HEK293 (cell line): ENCODE measurements around the gene LTBP1.

Experiments used
- CTCF ChIA-PET: fragments of 350-600 bp; formaldehyde crosslinking; extraction: SDS; loops from one replicate; lab custom pipeline; 2021; ENCODE audit warnings: antibody characterized with exemption; lab: Yijun Ruan, JAX
- POLR2A ChIA-PET: fragments of 300-600 bp; formaldehyde crosslinking; extraction: SDS; loops from one replicate; lab custom pipeline; 2020; ENCODE audit warnings: antibody characterized with exemption, inconsistent platforms; lab: Yijun Ruan, JAX
- H3K27ac ChIP-seq: fragments of 200-500 bp; sonication (Bioruptor generic); 2 replicates; pipeline ENCODE4 v1.5.1; 2014; ENCODE audit warnings: low read depth, low read length, control low read depth, inconsistent platforms; ENCODE audit errors: extremely low read depth
- H3K36me3 ChIP-seq, 2 experiments: fragments of 200-500 bp in 1 of 2; sonication (Bioruptor generic) in 1 of 2; 1 replicate in 1 of 2; 2 replicates in 1 of 2; pipeline ENCODE4 v1.5.1; 2014 to 2017; ENCODE audit warnings: inconsistent platforms in 2 of 2, low read length in 2 of 2; ENCODE audit not compliant: control insufficient read depth in 2 of 2, insufficient read depth in 1 of 2
- H3K4me1 ChIP-seq: fragments of 200-500 bp; sonication (Bioruptor generic); 2 replicates; pipeline ENCODE4 v1.5.1; 2014; ENCODE audit warnings: mild to moderate bottlenecking, low read length, inconsistent platforms; ENCODE audit not compliant: control insufficient read depth, insufficient read depth
- H3K4me3 ChIP-seq: 2 replicates; pipeline ENCODE4 v1.5.1; 2011; ENCODE audit warnings: low read depth, mild to moderate bottlenecking, control low read depth, low read length, moderate library complexity
- H3K9me3 ChIP-seq: fragments of 200-500 bp; sonication (Bioruptor generic); 2 replicates; pipeline ENCODE4 v1.5.1; 2014; ENCODE audit warnings: low read depth, low read length, inconsistent platforms; ENCODE audit not compliant: control insufficient read depth, insufficient read depth
- CTCF ChIP-seq: fragments of 450-650 bp; formaldehyde crosslinking; IDR thresholded peaks from 2 replicates; pipeline ENCODE4 v1.5.1; 2016; ENCODE audit warnings: missing biosample characterization, missing genetic modification characterization
- ZBTB44 ChIP-seq: fragments of 450-650 bp; IDR thresholded peaks from 2 replicates; pipeline ENCODE4 v1.5.1; 2018; ENCODE audit warnings: missing biosample characterization, mild to moderate bottlenecking, missing genetic modification characterization
- ZNF211 ChIP-seq: fragments of 450-650 bp; formaldehyde crosslinking; IDR thresholded peaks from 2 replicates; pipeline ENCODE4 v1.5.1; 2016; ENCODE audit warnings: low read depth, missing biosample characterization, missing genetic modification characterization
- ZNF266 ChIP-seq: fragments of 450-650 bp; formaldehyde crosslinking; IDR thresholded peaks from 2 replicates; pipeline ENCODE4 v1.5.1; 2016; ENCODE audit warnings: missing biosample characterization, missing genetic modification characterization, low read depth
- ZNF529 ChIP-seq: fragments of 450-650 bp; formaldehyde crosslinking; IDR thresholded peaks from 2 replicates; pipeline ENCODE4 v1.5.1; 2017; ENCODE audit warnings: missing genetic modification characterization, missing biosample characterization; ENCODE audit not compliant: insufficient replicate concordance
- ZNF776 ChIP-seq: fragments of 450-650 bp; formaldehyde crosslinking; IDR thresholded peaks from 2 replicates; pipeline ENCODE4 v1.5.0; 2017; ENCODE audit warnings: missing biosample characterization, missing genetic modification characterization, borderline replicate concordance
- TF ChIP-seq, protein P1 (sequence below): fragments of 450-650 bp; formaldehyde crosslinking; IDR thresholded peaks from 2 replicates; pipeline ENCODE4 v1.5.1; 2016; ENCODE audit warnings: missing biosample characterization, missing genetic modification characterization
- TF ChIP-seq, protein P2 (sequence below): fragments of 450-650 bp; formaldehyde crosslinking; IDR thresholded peaks from 2 replicates; pipeline ENCODE4 v1.5.1; 2016; ENCODE audit warnings: missing biosample characterization, missing genetic modification characterization
- TF ChIP-seq, protein P3 (sequence below): fragments of 450-650 bp; formaldehyde crosslinking; IDR thresholded peaks from 2 replicates; pipeline ENCODE4 v1.5.1; 2016; ENCODE audit warnings: missing biosample characterization, missing genetic modification characterization
- TF ChIP-seq, protein P4 (sequence below): fragments of 450-650 bp; formaldehyde crosslinking; IDR thresholded peaks from 2 replicates; pipeline ENCODE4 v1.5.1; 2016; ENCODE audit warnings: missing biosample characterization, missing genetic modification characterization

LTBP1 gene

GRCh38 chr2:33121416-33121815 is 174.7 kb downstream of the LTBP1 start:
- ChIA-PET CTCF (interaction anchor here (0.6 to 1.2 kb wide), 2 partner anchors 10 to 31 kb away, joined by 4 read pairs; no protein-coding TSS in a partner anchor), POLR2A (no interaction called here)
- no peaks in the 10 kb centered on the region for H3K9me3 ChIP-seq

More at GRCh38 chr2:33121416-33121815, 174.7 kb downstream of the LTBP1 start:
- H3K4me3 ChIP-seq: no peak overlapping the region
- no peaks in the 10 kb centered on the region for H3K4me1 ChIP-seq
- TF ChIP-seq, protein P1, sequence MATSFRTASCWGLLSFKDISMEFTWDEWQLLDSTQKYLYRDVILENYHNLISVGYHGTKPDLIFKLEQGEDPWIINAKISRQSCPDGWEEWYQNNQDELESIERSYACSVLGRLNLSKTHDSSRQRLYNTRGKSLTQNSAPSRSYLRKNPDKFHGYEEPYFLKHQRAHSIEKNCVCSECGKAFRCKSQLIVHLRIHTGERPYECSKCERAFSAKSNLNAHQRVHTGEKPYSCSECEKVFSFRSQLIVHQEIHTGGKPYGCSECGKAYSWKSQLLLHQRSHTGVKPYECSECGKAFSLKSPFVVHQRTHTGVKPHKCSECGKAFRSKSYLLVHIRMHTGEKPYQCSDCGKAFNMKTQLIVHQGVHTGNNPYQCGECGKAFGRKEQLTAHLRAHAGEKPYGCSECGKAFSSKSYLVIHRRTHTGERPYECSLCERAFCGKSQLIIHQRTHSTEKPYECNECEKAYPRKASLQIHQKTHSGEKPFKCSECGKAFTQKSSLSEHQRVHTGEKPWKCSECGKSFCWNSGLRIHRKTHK (tag by site-specific recombination): no peak
- TF ChIP-seq, protein P2, sequence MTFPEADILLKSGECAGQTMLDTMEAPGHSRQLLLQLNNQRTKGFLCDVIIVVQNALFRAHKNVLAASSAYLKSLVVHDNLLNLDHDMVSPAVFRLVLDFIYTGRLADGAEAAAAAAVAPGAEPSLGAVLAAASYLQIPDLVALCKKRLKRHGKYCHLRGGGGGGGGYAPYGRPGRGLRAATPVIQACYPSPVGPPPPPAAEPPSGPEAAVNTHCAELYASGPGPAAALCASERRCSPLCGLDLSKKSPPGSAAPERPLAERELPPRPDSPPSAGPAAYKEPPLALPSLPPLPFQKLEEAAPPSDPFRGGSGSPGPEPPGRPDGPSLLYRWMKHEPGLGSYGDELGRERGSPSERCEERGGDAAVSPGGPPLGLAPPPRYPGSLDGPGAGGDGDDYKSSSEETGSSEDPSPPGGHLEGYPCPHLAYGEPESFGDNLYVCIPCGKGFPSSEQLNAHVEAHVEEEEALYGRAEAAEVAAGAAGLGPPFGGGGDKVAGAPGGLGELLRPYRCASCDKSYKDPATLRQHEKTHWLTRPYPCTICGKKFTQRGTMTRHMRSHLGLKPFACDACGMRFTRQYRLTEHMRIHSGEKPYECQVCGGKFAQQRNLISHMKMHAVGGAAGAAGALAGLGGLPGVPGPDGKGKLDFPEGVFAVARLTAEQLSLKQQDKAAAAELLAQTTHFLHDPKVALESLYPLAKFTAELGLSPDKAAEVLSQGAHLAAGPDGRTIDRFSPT (tag by site-specific recombination): no peak
- TF ChIP-seq ZNF529 (tag by site-specific recombination) (no peak), CTCF (no peak), ZNF266 (tag by site-specific recombination) (no peak), ZNF211 (no peak), ZBTB44 (tag by site-specific recombination) (no peak), ZNF776 (tag by site-specific recombination) (no peak)
- TF ChIP-seq, protein P3, sequence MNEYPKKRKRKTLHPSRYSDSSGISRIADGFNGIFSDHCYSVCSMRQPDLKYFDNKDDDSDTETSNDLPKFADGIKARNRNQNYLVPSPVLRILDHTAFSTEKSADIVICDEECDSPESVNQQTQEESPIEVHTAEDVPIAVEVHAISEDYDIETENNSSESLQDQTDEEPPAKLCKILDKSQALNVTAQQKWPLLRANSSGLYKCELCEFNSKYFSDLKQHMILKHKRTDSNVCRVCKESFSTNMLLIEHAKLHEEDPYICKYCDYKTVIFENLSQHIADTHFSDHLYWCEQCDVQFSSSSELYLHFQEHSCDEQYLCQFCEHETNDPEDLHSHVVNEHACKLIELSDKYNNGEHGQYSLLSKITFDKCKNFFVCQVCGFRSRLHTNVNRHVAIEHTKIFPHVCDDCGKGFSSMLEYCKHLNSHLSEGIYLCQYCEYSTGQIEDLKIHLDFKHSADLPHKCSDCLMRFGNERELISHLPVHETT: no peak
- TF ChIP-seq, protein P4, sequence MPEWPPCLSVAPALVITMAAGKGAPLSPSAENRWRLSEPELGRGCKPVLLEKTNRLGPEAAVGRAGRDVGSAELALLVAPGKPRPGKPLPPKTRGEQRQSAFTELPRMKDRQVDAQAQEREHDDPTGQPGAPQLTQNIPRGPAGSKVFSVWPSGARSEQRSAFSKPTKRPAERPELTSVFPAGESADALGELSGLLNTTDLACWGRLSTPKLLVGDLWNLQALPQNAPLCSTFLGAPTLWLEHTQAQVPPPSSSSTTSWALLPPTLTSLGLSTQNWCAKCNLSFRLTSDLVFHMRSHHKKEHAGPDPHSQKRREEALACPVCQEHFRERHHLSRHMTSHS (tag by site-specific recombination): no peak
- no peak overlapping the region for H3K27ac ChIP-seq
- no peaks in the 10 kb centered on the region for H3K36me3 ChIP-seq
